ENCODE data around the gene PCK2.
"Not testable (repeated sequence)": the region's sequence is repeated elsewhere in the genome, so short reads cannot be mapped to it uniquely, and the experiment has no call there.

PCK2 gene

GRCh38 chr14:24093901-24094840 is at the start of gene PCK2:
TSS of gene PCK2 (plus strand) at chr14:24094311. CDS start at chr14:24094406, 95 bp downstream.
- FAIRE-seq = no peak

- not testable (repeated sequence) for FAIRE-seq
These were observed 45.1 kb upstream of the PCK2 start for GRCh38 chr14:24049002-24049401.

- FAIRE-seq = not testable (repeated sequence)
These were observed 43.4 kb upstream of the PCK2 start for GRCh38 chr14:24050753-24051152.

- FAIRE-seq = no peak
These were observed 42.8 kb upstream of the PCK2 start for GRCh38 chr14:24051176-24051788.

GRCh38 chr14:24051789-24052655 is 42.1 kb upstream of the PCK2 start, which contains the start of gene CARMIL3:
TSS of gene CARMIL3 (plus strand) at chr14:24052009. CDS start at chr14:24052154, 145 bp downstream.
- FAIRE-seq = no peak

GRCh38 chr14:24052656-24053547 is 41.2 kb upstream of the PCK2 start:
- no peak for FAIRE-seq

GRCh38 chr14:24053548-24054323 is 40.4 kb upstream of the PCK2 start:
- no peak for FAIRE-seq

- no peak for FAIRE-seq
These were observed 39.8 kb upstream of the PCK2 start for GRCh38 chr14:24054324-24054641.

GRCh38 chr14:24054646-24055045 is 39.5 kb upstream of the PCK2 start:
- no peak for FAIRE-seq

GRCh38 chr14:24055971-24056799 is 37.9 kb upstream of the PCK2 start:
- no peak for FAIRE-seq

- FAIRE-seq = no peak
These were observed 37.3 kb upstream of the PCK2 start for GRCh38 chr14:24056800-24057184.

- no peak for FAIRE-seq
These were observed 36.8 kb upstream of the PCK2 start for GRCh38 chr14:24057271-24057670.

GRCh38 chr14:24057867-24058259 is 36.2 kb upstream of the PCK2 start:
- FAIRE-seq = no peak

GRCh38 chr14:24058260-24058950 is 35.7 kb upstream of the PCK2 start:
- no peak for FAIRE-seq

GRCh38 chr14:24058951-24059475 is 35.1 kb upstream of the PCK2 start:
- no peak for FAIRE-seq

- FAIRE-seq = no peak
These were observed 34.2 kb upstream of the PCK2 start for GRCh38 chr14:24059841-24060388.

- no peak for FAIRE-seq
These were observed 33.7 kb upstream of the PCK2 start for GRCh38 chr14:24060443-24060842.

GRCh38 chr14:24060984-24061913 is 32.9 kb upstream of the PCK2 start:
- no peak for FAIRE-seq

Data from islet of Langerhans (tissue), 1 donor.